MM.1S (cell line): ENCODE measurements around the gene CTNNBL1.

Source experiments
- EZH2 ChIP-seq: fragments of 300-600 bp; sonication (generic); optimal IDR thresholded peaks from 2 replicates; pipeline ENCODE3; 2017; ENCODE audit warnings: low read depth, mild to moderate bottlenecking, antibody characterized with exemption, low read length, mixed read lengths
- EZH2phosphoT487 ChIP-seq: fragments of 300-600 bp; sonication (generic); IDR thresholded peaks from 2 replicates; pipeline ENCODE4 v1.6.1; 2018; ENCODE audit warnings: antibody characterized with exemption, low read length
- TF ChIP-seq, protein P1 (sequence below): fragments of 300-600 bp; sonication (generic); IDR thresholded peaks from 2 replicates; pipeline ENCODE4 v1.5.1; 2016; ENCODE audit warnings: antibody characterized with exemption, low read length, mixed read lengths

GRCh38 chr20:37913567-37914366 is 219.9 kb downstream of the CTNNBL1 start:
- TF ChIP-seq, protein P1, sequence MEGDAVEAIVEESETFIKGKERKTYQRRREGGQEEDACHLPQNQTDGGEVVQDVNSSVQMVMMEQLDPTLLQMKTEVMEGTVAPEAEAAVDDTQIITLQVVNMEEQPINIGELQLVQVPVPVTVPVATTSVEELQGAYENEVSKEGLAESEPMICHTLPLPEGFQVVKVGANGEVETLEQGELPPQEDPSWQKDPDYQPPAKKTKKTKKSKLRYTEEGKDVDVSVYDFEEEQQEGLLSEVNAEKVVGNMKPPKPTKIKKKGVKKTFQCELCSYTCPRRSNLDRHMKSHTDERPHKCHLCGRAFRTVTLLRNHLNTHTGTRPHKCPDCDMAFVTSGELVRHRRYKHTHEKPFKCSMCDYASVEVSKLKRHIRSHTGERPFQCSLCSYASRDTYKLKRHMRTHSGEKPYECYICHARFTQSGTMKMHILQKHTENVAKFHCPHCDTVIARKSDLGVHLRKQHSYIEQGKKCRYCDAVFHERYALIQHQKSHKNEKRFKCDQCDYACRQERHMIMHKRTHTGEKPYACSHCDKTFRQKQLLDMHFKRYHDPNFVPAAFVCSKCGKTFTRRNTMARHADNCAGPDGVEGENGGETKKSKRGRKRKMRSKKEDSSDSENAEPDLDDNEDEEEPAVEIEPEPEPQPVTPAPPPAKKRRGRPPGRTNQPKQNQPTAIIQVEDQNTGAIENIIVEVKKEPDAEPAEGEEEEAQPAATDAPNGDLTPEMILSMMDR: no peak
- TF ChIP-seq EZH2 (no peak), EZH2phosphoT487 (no peak)
